ENCODE measurements around the gene ATRNL1.
A peak's percentile ranks its signal among the peaks of the same experiment; 100 is the strongest.

Gene ATRNL1

GRCh38 chr10:115129752-115130151, 36.6 kb downstream of the ATRNL1 start:
- H3K9me3 ChIP-seq (ENCODE audit: insufficient read depth, low read length) = no peaks in the 10 kb centered on the region
- no peaks in the 10 kb centered on the region for H3K36me3 ChIP-seq (replicated peaks; ENCODE audit: low read depth, low read length)
- H4K20me1 ChIP-seq (ENCODE audit: insufficient read depth, low read length) = no peaks in the 10 kb centered on the region
- no peak overlapping the region for H3K27ac ChIP-seq (ENCODE audit: low read length)
- TF ChIP-seq CTCF (IDR thresholded peaks at IDR 0.05; ENCODE audit: low read depth, low read length) (peak; percentile 40; the same call in 1 of the 2 replicates), EZH2phosphoT487 (IDR thresholded peaks at IDR 0.05; ENCODE audit: low read depth) (no peak)
- no peak overlapping the region for H3K4me2 ChIP-seq (ENCODE audit: low read length)
- no peaks in the 10 kb centered on the region for H3K4me1 ChIP-seq (ENCODE audit: low read length)
- H3K27me3 ChIP-seq (ENCODE audit: low read depth, low read length) = no peaks in the 10 kb centered on the region
- H3K79me2 ChIP-seq (ENCODE audit: low read length) = no peaks in the 10 kb centered on the region
- H2AFZ ChIP-seq (ENCODE audit: low read depth, low read length) = no peak overlapping the region
- H3K9ac ChIP-seq (ENCODE audit: low read length) = no peak overlapping the region
- H3K4me3 ChIP-seq (ENCODE audit: low read length) = no peak overlapping the region

- Histone ChIP-seq H3K9ac (ENCODE audit: low read length) (no peak overlapping the region), H4K20me1 (ENCODE audit: insufficient read depth, low read length) (no peaks in the 10 kb centered on the region), H3K27me3 (ENCODE audit: low read depth, low read length) (no peaks in the 10 kb centered on the region), H3K79me2 (ENCODE audit: low read length) (no peaks in the 10 kb centered on the region), H3K4me1 (ENCODE audit: low read length) (no peaks in the 10 kb centered on the region), H3K4me2 (ENCODE audit: low read length) (no peak overlapping the region), H2AFZ (ENCODE audit: low read depth, low read length) (no peak overlapping the region), H3K4me3 (ENCODE audit: low read length) (no peak overlapping the region), H3K9me3 (ENCODE audit: insufficient read depth, low read length) (no peaks in the 10 kb centered on the region), H3K36me3 (replicated peaks; ENCODE audit: low read depth, low read length) (no peaks in the 10 kb centered on the region), H3K27ac (ENCODE audit: low read length) (no peak overlapping the region)
- TF ChIP-seq EZH2phosphoT487 (IDR thresholded peaks at IDR 0.05; ENCODE audit: low read depth) (no peak), CTCF (IDR thresholded peaks at IDR 0.05; ENCODE audit: low read depth, low read length) (no peak)
Measured at GRCh38 chr10:115136616-115137015, 43.5 kb downstream of the ATRNL1 start.

GRCh38 chr10:115141254-115141653, 48.1 kb downstream of the ATRNL1 start:
- no peak for TF ChIP-seq EZH2phosphoT487 (IDR thresholded peaks at IDR 0.05; ENCODE audit: low read depth)
- TF ChIP-seq CTCF (IDR thresholded peaks at IDR 0.05; ENCODE audit: low read depth, low read length) = peak; percentile 50
- H2AFZ ChIP-seq (ENCODE audit: low read depth, low read length) = no peak overlapping the region
- no peak overlapping the region for H3K27ac ChIP-seq (ENCODE audit: low read length)
- no peaks in the 10 kb centered on the region for H3K9me3 ChIP-seq (ENCODE audit: insufficient read depth, low read length)
- no peaks in the 10 kb centered on the region for H3K4me1 ChIP-seq (ENCODE audit: low read length)
- H3K79me2 ChIP-seq (ENCODE audit: low read length) = no peaks in the 10 kb centered on the region
- H3K4me2 ChIP-seq (ENCODE audit: low read length) = no peak overlapping the region
- H3K9ac ChIP-seq (ENCODE audit: low read length) = no peak overlapping the region
- no peak overlapping the region for H3K4me3 ChIP-seq (ENCODE audit: low read length)
- no peaks in the 10 kb centered on the region for H3K36me3 ChIP-seq (replicated peaks; ENCODE audit: low read depth, low read length)
- H4K20me1 ChIP-seq (ENCODE audit: insufficient read depth, low read length) = no peaks in the 10 kb centered on the region
- no peaks in the 10 kb centered on the region for H3K27me3 ChIP-seq (ENCODE audit: low read depth, low read length)

GRCh38 chr10:115157357-115157756, 64.2 kb downstream of the ATRNL1 start:
- no peaks in the 10 kb centered on the region for H3K4me1 ChIP-seq (ENCODE audit: low read length)
- no peak overlapping the region for H3K9ac ChIP-seq (ENCODE audit: low read length)
- no peaks in the 10 kb centered on the region for H3K79me2 ChIP-seq (ENCODE audit: low read length)
- no peaks in the 10 kb centered on the region for H3K9me3 ChIP-seq (ENCODE audit: insufficient read depth, low read length)
- no peak overlapping the region for H3K27ac ChIP-seq (ENCODE audit: low read length)
- no peaks in the 10 kb centered on the region for H3K27me3 ChIP-seq (ENCODE audit: low read depth, low read length)
- H2AFZ ChIP-seq (ENCODE audit: low read depth, low read length) = no peak overlapping the region
- no peaks in the 10 kb centered on the region for H3K36me3 ChIP-seq (replicated peaks; ENCODE audit: low read depth, low read length)
- TF ChIP-seq EZH2phosphoT487 (IDR thresholded peaks at IDR 0.05; ENCODE audit: low read depth) = no peak
- no peak for TF ChIP-seq CTCF (IDR thresholded peaks at IDR 0.05; ENCODE audit: low read depth, low read length)
- no peaks in the 10 kb centered on the region for H4K20me1 ChIP-seq (ENCODE audit: insufficient read depth, low read length)
- no peak overlapping the region for H3K4me3 ChIP-seq (ENCODE audit: low read length)
- no peak overlapping the region for H3K4me2 ChIP-seq (ENCODE audit: low read length)
